Measurements from ENCODE around the gene PPP6R2.
A peak's percentile ranks its signal among the peaks of the same experiment; 100 is the strongest.
"Not testable (repeated sequence)": the region's sequence is repeated elsewhere in the genome, so short reads cannot be mapped to it uniquely, and the experiment has no call there.

The PPP6R2 gene

GRCh38 chr22:50357756-50358155, 14.6 kb downstream of the PPP6R2 start:
- FAIRE-seq (no peak), DNase-seq (ENCODE audit: insufficient read length, low spot score) (no peak)
- TF ChIP-seq PAX5 (IDR thresholded peaks at IDR 0.05; ENCODE audit: insufficient read depth, low read length, severe bottlenecking) = no peak
- no peak for TF ChIP-seq TAF1 (IDR thresholded peaks at IDR 0.05; ENCODE audit: low read depth, low read length)
- no peak for TF ChIP-seq SPI1 (IDR thresholded peaks at IDR 0.05; ENCODE audit: low read depth, low read length)
- TF ChIP-seq POLR2AphosphoS5 (IDR thresholded peaks at IDR 0.05; ENCODE audit: low read depth, low read length) = no peak

GRCh38 chr22:50360578-50360977, 17.5 kb downstream of the PPP6R2 start:
- DNase-seq (ENCODE audit: insufficient read length, low spot score) (no peak), FAIRE-seq (no peak)
- TF ChIP-seq POLR2AphosphoS5 (IDR thresholded peaks at IDR 0.05; ENCODE audit: low read depth, low read length) (no peak), POLR2A (IDR thresholded peaks at IDR 0.05; ENCODE audit: low read depth, low read length) (no peak), PAX5 (IDR thresholded peaks at IDR 0.05; ENCODE audit: insufficient read depth, low read length, severe bottlenecking) (no peak), POU2F2 (IDR thresholded peaks at IDR 0.05; ENCODE audit: low read depth, low read length) (no peak), SPI1 (IDR thresholded peaks at IDR 0.05; ENCODE audit: low read depth, low read length) (no peak), TAF1 (IDR thresholded peaks at IDR 0.05; ENCODE audit: low read depth, low read length) (no peak)

GRCh38 chr22:50361222-50361621, 18.1 kb downstream of the PPP6R2 start:
- DNase-seq (ENCODE audit: insufficient read length, low spot score) (no peak), FAIRE-seq (peak; percentile 26)
- TF ChIP-seq POLR2AphosphoS5 (IDR thresholded peaks at IDR 0.05; ENCODE audit: low read depth, low read length) (no peak), SPI1 (IDR thresholded peaks at IDR 0.05; ENCODE audit: low read depth, low read length) (no peak), TAF1 (IDR thresholded peaks at IDR 0.05; ENCODE audit: low read depth, low read length) (no peak), POU2F2 (IDR thresholded peaks at IDR 0.05; ENCODE audit: low read depth, low read length) (no peak), POLR2A (IDR thresholded peaks at IDR 0.05; ENCODE audit: low read depth, low read length) (no peak), PAX5 (IDR thresholded peaks at IDR 0.05; ENCODE audit: insufficient read depth, low read length, severe bottlenecking) (no peak)

GRCh38 chr22:50361688-50362087, 18.6 kb downstream of the PPP6R2 start:
- DNase-seq (ENCODE audit: insufficient read length, low spot score) (no peak), FAIRE-seq (no peak)
- TF ChIP-seq POU2F2 (IDR thresholded peaks at IDR 0.05; ENCODE audit: low read depth, low read length) (no peak), POLR2AphosphoS5 (IDR thresholded peaks at IDR 0.05; ENCODE audit: low read depth, low read length) (no peak), TAF1 (IDR thresholded peaks at IDR 0.05; ENCODE audit: low read depth, low read length) (no peak), SPI1 (IDR thresholded peaks at IDR 0.05; ENCODE audit: low read depth, low read length) (no peak), PAX5 (IDR thresholded peaks at IDR 0.05; ENCODE audit: insufficient read depth, low read length, severe bottlenecking) (no peak), POLR2A (IDR thresholded peaks at IDR 0.05; ENCODE audit: low read depth, low read length) (no peak)

DNA sequence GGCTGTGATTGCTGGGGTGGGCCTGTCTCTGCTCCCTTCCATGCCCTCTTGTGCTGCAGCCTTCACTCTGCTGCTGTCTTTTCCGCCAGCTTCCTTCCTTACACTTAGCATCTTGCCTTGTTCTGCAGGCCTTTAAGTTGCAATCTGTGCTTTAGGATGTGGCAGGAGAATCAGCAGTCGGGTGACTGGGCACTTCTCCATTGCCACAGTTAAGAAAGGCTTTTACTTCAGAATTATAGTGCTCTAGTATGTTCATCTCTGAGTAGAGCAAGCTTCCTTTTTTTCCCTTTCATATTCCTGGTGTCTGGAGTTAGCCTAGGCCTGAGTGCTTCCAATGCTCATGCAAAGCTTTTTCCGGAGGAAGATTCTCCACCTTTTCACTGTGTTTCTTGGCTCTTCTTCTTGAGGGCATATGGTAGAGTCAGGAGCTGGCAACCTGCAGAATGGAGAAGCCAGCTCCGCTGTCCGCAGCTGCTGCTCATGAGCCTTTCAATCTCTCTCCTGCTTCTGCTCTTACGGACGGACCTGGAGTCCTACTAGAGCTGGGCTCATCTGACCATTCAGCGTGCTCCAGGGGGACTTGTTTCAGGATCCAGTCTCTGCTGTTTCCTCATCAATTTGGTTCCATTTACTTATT, 20.2 kb downstream of the PPP6R2 start:
- DNase-seq (ENCODE audit: insufficient read length, low spot score) (no peak), FAIRE-seq (no peak)
- TF ChIP-seq PAX5 (IDR thresholded peaks at IDR 0.05; ENCODE audit: insufficient read depth, low read length, severe bottlenecking) = no peak
- no peak for TF ChIP-seq TAF1 (IDR thresholded peaks at IDR 0.05; ENCODE audit: low read depth, low read length)
- no peak for TF ChIP-seq SPI1 (IDR thresholded peaks at IDR 0.05; ENCODE audit: low read depth, low read length)
- TF ChIP-seq POLR2A (IDR thresholded peaks at IDR 0.05; ENCODE audit: low read depth, low read length) = no peak
- TF ChIP-seq POU2F2 (IDR thresholded peaks at IDR 0.05; ENCODE audit: low read depth, low read length) = no peak
- TF ChIP-seq POLR2AphosphoS5 (IDR thresholded peaks at IDR 0.05; ENCODE audit: low read depth, low read length) = no peak

DNA sequence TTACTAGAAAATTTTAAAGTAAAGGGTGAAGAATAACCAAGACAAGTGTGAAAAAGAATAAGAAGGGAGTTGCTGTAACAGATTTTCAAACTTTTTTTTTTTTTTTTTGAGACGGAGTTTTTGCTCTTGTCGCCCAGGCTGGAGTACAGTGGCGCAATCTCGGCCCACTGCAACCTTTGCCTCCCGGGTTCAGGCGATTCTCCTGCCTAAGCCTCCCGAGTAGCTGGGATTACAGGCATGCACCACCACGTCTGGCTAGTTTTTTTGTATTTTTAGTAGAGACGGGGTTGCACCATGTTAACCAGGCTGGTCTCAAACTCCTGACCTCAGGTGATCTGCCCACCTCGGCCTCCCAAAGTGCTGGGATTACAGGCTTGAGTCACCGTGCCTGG, 20.7 kb downstream of the PPP6R2 start:
- not testable (repeated sequence) for FAIRE-seq; DNase-seq (ENCODE audit: insufficient read length, low spot score)

- no peak for FAIRE-seq
- no peak for DNase-seq (ENCODE audit: insufficient read length, low spot score)
- no peak for TF ChIP-seq TAF1 (IDR thresholded peaks at IDR 0.05; ENCODE audit: low read depth, low read length)
- no peak for TF ChIP-seq SPI1 (IDR thresholded peaks at IDR 0.05; ENCODE audit: low read depth, low read length)
- no peak for TF ChIP-seq PAX5 (IDR thresholded peaks at IDR 0.05; ENCODE audit: insufficient read depth, low read length, severe bottlenecking)
Observed at GRCh38 chr22:50367778-50368500, 24.8 kb downstream of the PPP6R2 start.

- FAIRE-seq = no peak
- DNase-seq (ENCODE audit: insufficient read length, low spot score) = no peak
Observed at GRCh38 chr22:50371101-50371648, 28.0 kb downstream of the PPP6R2 start.

GRCh38 chr22:50376085-50376651, 33.0 kb downstream of the PPP6R2 start:
- TF ChIP-seq PAX5 (IDR thresholded peaks at IDR 0.05; ENCODE audit: insufficient read depth, low read length, severe bottlenecking) (no peak), POLR2AphosphoS5 (IDR thresholded peaks at IDR 0.05; ENCODE audit: low read depth, low read length) (no peak), POU2F2 (IDR thresholded peaks at IDR 0.05; ENCODE audit: low read depth, low read length) (no peak), POLR2A (IDR thresholded peaks at IDR 0.05; ENCODE audit: low read depth, low read length) (no peak), SPI1 (IDR thresholded peaks at IDR 0.05; ENCODE audit: low read depth, low read length) (peak; percentile 50), TAF1 (IDR thresholded peaks at IDR 0.05; ENCODE audit: low read depth, low read length) (no peak)
- peak; percentile 94 for FAIRE-seq
- DNase-seq (ENCODE audit: insufficient read length, low spot score) = no peak

More at GRCh38 chr22:50371101-50371648, 28.0 kb downstream of the PPP6R2 start:
- no peak for TF ChIP-seq POLR2A (IDR thresholded peaks at IDR 0.05; ENCODE audit: low read depth, low read length)
- TF ChIP-seq POLR2AphosphoS5 (IDR thresholded peaks at IDR 0.05; ENCODE audit: low read depth, low read length) = no peak
- no peak for TF ChIP-seq POU2F2 (IDR thresholded peaks at IDR 0.05; ENCODE audit: low read depth, low read length)
- TF ChIP-seq PAX5 (IDR thresholded peaks at IDR 0.05; ENCODE audit: insufficient read depth, low read length, severe bottlenecking) = no peak
- TF ChIP-seq SPI1 (IDR thresholded peaks at IDR 0.05; ENCODE audit: low read depth, low read length) = no peak
- TF ChIP-seq TAF1 (IDR thresholded peaks at IDR 0.05; ENCODE audit: low read depth, low read length) = no peak

- not testable (repeated sequence) for FAIRE-seq; DNase-seq (ENCODE audit: insufficient read length, low spot score)
Observed at GRCh38 chr22:50381021-50381555, 38.0 kb downstream of the PPP6R2 start.

Measured in GM12891 (cell line).